GM13976 (cell line): ENCODE results near the gene GTSE1.

Experiments used
- DNase-seq: peaks from one replicate; pipeline ENCODE4 v3.0.0; 2012; ENCODE audit warnings: low spot score
- in situ Hi-C: fragments of 300-500 bp; cut with MboI; formaldehyde crosslinking; loops from one replicate; pipeline ENCODE4 v1.12.0; 2022; ENCODE audit warnings: low sequenced_read_pairs, mixed read lengths, inconsistent platforms; ENCODE audit not compliant: unreplicated experiment
- TF ChIP-seq, protein P1 (sequence below): IDR thresholded peaks from 2 replicates; pipeline ENCODE4 v1.5.1; 2012; ENCODE audit warnings: borderline replicate concordance, mild to moderate bottlenecking; ENCODE audit not compliant: insufficient read depth; ENCODE audit errors: extremely low read depth, missing control alignments, control extremely low read depth

The GTSE1 gene

DNA sequence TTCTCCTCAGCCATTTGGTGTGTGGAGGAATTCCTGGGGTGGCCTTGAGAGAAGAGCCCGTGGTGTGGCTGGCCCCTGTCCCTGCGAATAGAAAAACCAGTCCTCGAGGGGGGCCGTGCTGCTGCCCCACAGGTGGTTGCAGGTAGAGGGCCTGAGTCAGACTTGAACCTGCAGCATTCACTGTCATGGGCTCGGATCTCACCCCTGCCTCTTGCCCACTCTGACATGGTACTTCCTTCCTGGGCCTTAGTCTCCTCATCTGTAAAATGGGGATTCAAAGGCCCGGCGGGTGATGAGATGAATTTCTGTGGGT lies 58.3 kb downstream of the GTSE1 start:
- in situ Hi-C loops = loop anchor here (5.0 kb wide), 1 partner anchor 187 kb away; no protein-coding TSS in a partner anchor
- TF ChIP-seq, protein P1, sequence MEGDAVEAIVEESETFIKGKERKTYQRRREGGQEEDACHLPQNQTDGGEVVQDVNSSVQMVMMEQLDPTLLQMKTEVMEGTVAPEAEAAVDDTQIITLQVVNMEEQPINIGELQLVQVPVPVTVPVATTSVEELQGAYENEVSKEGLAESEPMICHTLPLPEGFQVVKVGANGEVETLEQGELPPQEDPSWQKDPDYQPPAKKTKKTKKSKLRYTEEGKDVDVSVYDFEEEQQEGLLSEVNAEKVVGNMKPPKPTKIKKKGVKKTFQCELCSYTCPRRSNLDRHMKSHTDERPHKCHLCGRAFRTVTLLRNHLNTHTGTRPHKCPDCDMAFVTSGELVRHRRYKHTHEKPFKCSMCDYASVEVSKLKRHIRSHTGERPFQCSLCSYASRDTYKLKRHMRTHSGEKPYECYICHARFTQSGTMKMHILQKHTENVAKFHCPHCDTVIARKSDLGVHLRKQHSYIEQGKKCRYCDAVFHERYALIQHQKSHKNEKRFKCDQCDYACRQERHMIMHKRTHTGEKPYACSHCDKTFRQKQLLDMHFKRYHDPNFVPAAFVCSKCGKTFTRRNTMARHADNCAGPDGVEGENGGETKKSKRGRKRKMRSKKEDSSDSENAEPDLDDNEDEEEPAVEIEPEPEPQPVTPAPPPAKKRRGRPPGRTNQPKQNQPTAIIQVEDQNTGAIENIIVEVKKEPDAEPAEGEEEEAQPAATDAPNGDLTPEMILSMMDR = no peak
- no peak for DNase-seq

- in situ Hi-C loops = loop anchor here (5.0 kb wide), 1 partner anchor 187 kb away; no protein-coding TSS in a partner anchor
- peak; percentile 85 for DNase-seq
Measured at GRCh38 chr22:46355369-46355995, 58.8 kb downstream of the GTSE1 start.

GRCh38 chr22:46355996-46356471 lies 59.4 kb downstream of the GTSE1 start:
- TF ChIP-seq, protein P1 = no peak
- in situ Hi-C loops = loop anchor here (5.0 kb wide), 1 partner anchor 186 kb away; no protein-coding TSS in a partner anchor
- DNase-seq = no peak

More at GRCh38 chr22:46355369-46355995, 58.8 kb downstream of the GTSE1 start:
- TF ChIP-seq, protein P1 = peak; percentile 60

DNA sequence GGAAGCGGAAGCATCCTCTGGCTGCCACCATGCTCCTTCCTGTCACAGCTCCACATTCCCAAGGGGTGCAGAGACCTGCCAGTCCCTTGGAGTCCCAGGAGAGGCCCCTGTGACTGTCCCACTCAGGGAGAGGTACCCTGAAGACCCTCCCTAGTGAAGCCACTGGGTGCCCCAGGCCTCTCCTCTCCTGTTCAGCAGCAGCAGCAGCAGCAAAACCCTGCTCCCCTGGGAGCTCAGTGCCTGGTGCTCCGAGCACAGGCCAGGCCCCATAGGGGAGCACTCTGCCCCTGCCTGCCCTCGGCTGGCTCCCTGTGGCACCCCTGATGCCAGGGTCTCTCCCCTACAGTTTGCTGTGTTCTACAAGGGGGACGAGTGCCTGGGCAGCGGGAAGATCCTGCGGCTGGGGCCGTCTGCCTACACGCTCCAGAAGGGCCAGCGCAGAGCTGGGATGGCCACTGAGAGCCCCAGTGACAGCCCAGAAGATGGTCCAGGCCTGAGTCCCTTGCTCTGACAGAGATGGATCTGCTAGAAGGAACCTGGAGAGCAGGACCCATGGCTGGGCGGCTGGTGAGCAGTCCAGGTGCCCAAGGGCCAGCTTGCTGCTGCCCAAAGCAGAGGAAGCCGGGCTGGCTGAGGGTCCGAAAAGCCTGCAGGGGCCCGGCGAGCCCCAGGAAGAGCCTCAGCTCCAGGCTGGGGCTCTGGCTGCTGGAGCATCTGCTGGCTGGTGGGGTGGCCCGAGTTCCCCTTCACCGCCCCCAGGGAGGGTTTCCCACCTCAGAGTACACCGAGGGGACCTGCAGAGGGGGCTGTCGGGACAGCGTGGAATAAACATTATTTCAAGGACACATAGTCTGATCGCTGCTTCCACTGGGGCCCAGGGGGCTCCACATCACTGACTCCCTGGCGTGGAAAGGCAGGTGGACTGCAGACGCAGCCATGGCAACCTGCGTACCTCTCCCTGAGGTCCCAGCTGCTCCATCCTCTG lies 60.1 kb downstream of the GTSE1 start:
- in situ Hi-C loops = loop anchor here (5.0 kb wide), 1 partner anchor 186 kb away; no protein-coding TSS in a partner anchor
- TF ChIP-seq, protein P1 = no peak
- no peak for DNase-seq

- in situ Hi-C loops = loop anchor here (5.0 kb wide), 1 partner anchor 184 kb away; no protein-coding TSS in a partner anchor
- no peak for DNase-seq
- TF ChIP-seq, protein P1 = no peak
Measured at GRCh38 chr22:46357711-46358520, 61.2 kb downstream of the GTSE1 start.
